OCI-LY3 (cell line): ENCODE data around the gene AHNAK.

Source experiments
- H2AFZ ChIP-seq: fragments of 200-600, 300-600 bp; shearing (Covaris generic); 2 replicates; pipeline ENCODE4 v1.6.0; 2014; ENCODE audit warnings: antibody characterized with exemption, low read depth, low read length
- H3K27ac ChIP-seq: fragments of 200-600, 300-600 bp; sonication (generic); 2 replicates; pipeline ENCODE4 v1.5.1; 2014; ENCODE audit warnings: mild to moderate bottlenecking, low read length, moderate library complexity, mixed read lengths
- H3K27me3 ChIP-seq: fragments of 200-600, 300-600 bp; sonication (generic); 2 replicates; pipeline ENCODE4 v1.6.1; 2014; ENCODE audit warnings: low read depth, low read length, mixed read lengths
- H3K36me3 ChIP-seq: fragments of 200-600, 300-600 bp; sonication (generic); replicated peaks from 2 replicates; pipeline ENCODE3; 2014; ENCODE audit warnings: low read depth, low read length, mixed read lengths
- H3K4me1 ChIP-seq: fragments of 300-600, 200-600 bp; sonication (generic); 2 replicates; pipeline ENCODE4 v1.6.1; 2014; ENCODE audit warnings: low read length, mixed read lengths
- H3K4me2 ChIP-seq: fragments of 200-600, 300-600 bp; sonication (generic); 2 replicates; pipeline ENCODE4 v1.6.1; 2014; ENCODE audit warnings: low read length, mixed read lengths
- H3K4me3 ChIP-seq: fragments of 300-600, 200-600 bp; sonication (generic); 2 replicates; pipeline ENCODE4 v1.5.1; 2014; ENCODE audit warnings: antibody characterized with exemption, mild to moderate bottlenecking, low read length, moderate library complexity
- H3K79me2 ChIP-seq: fragments of 300-600, 200-600 bp; shearing (Covaris generic); 2 replicates; pipeline ENCODE4 v1.6.1; 2014; ENCODE audit warnings: mild to moderate bottlenecking, low read length, mixed read lengths
- H3K9ac ChIP-seq: fragments of 300-600, 200-600 bp; shearing (Covaris generic); 2 replicates; pipeline ENCODE4 v1.6.0; 2014; ENCODE audit warnings: mild to moderate bottlenecking, low read length, moderate library complexity
- H3K9me3 ChIP-seq: fragments of 200-600, 300-600 bp; shearing (Covaris generic); 2 replicates; pipeline ENCODE4 v1.6.1; 2014; ENCODE audit warnings: low read length, mixed read lengths; ENCODE audit not compliant: insufficient read depth
- H4K20me1 ChIP-seq: fragments of 200-600, 300-600 bp; sonication (generic); 2 replicates; pipeline ENCODE4 v1.6.1; 2016; ENCODE audit warnings: low read length, mixed read lengths; ENCODE audit not compliant: insufficient read depth
- EZH2phosphoT487 ChIP-seq: fragments of 200-600 bp; shearing (Covaris generic); IDR thresholded peaks from 2 replicates; pipeline ENCODE4 v1.6.1; 2018; ENCODE audit warnings: antibody characterized with exemption, mixed run types, low read depth
- TF ChIP-seq, protein P1 (sequence below): fragments of 200-600, 300-600 bp; sonication (generic); IDR thresholded peaks from 2 replicates; pipeline ENCODE4 v1.5.1; 2014; ENCODE audit warnings: antibody characterized with exemption, low read length, low read depth

AHNAK gene

DNA sequence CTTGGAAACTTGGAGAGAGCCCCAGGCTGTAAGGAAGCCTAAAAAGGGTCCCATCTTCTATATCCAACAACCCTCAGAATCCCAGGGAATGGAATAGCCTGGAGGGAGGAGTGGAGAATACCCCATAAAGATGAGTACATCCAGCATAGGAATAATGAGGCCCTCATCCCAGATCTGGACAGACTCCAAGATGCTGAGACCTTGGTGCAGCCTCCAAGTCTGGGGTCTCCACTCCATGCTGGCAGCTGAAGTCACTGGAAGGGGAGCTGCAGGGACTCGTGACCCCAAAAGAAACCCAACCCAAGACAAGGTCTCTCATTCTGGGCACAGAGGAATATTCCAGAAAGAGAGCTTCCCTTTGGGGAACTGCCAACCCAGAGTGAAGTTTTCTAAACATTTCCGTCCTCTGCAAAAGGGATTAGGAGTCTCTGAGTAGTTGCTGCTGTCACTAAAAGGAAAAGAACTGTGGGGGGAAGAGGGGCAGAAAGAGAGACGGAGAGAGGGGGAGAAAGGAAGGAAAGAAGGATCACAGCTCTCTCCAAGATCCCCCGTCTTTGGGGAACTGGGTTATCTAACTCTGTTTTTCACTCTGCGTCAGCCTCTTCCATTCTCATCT lies 127.2 kb downstream of the AHNAK start:
- no peak for TF ChIP-seq EZH2phosphoT487
- TF ChIP-seq, protein P1, sequence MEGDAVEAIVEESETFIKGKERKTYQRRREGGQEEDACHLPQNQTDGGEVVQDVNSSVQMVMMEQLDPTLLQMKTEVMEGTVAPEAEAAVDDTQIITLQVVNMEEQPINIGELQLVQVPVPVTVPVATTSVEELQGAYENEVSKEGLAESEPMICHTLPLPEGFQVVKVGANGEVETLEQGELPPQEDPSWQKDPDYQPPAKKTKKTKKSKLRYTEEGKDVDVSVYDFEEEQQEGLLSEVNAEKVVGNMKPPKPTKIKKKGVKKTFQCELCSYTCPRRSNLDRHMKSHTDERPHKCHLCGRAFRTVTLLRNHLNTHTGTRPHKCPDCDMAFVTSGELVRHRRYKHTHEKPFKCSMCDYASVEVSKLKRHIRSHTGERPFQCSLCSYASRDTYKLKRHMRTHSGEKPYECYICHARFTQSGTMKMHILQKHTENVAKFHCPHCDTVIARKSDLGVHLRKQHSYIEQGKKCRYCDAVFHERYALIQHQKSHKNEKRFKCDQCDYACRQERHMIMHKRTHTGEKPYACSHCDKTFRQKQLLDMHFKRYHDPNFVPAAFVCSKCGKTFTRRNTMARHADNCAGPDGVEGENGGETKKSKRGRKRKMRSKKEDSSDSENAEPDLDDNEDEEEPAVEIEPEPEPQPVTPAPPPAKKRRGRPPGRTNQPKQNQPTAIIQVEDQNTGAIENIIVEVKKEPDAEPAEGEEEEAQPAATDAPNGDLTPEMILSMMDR = no peak
- peaks cover 4% of the 10 kb centered on the region for H3K4me1 ChIP-seq
- H3K36me3 ChIP-seq = no peaks in the 10 kb centered on the region

DNA sequence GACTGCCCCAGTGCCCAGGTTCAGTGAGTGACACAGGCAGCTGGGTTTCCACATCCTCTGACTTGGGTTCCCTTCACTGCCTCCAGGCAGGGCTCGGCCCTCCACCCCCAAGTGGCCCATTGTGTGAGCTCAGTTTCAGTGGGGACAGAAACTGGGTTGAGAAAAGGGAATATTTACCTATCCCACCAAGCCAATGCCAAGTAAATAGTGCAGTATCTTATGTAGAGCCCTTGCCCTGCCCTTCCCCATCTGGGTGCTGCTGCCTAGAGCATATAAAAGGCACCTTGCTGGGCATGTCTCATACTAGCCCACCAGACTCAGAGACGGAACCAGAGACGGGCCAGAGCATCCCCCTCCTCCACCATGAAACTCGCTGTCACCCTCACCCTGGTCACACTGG lies 127.9 kb downstream of the AHNAK start, which contains the start of gene SCGB1A1:
TSS of gene SCGB1A1 (plus strand) at position 301 of the 400 bp plus-strand sequence. CDS start at position 364, 63 bp downstream.
- peaks cover 12% of the 10 kb centered on the region for H3K27me3 ChIP-seq
- H3K79me2 ChIP-seq = no peaks in the 10 kb centered on the region
- no peak within 1 kb of the TSS for H3K9ac ChIP-seq
- H3K4me2 ChIP-seq = no peak within 1 kb of the TSS
- no peaks in the 10 kb centered on the region for H3K9me3 ChIP-seq
- TF ChIP-seq EZH2phosphoT487 = no peak
- TF ChIP-seq, protein P1 = no peak
- no peaks in the 10 kb centered on the region for H4K20me1 ChIP-seq
- H3K27ac ChIP-seq = no peak within 1 kb of the TSS
- no peak within 1 kb of the TSS for H2AFZ ChIP-seq
- H3K4me3 ChIP-seq = no peak within 1 kb of the TSS
- no peaks in the 10 kb centered on the region for H3K36me3 ChIP-seq
- peaks cover 4% of the 10 kb centered on the region for H3K4me1 ChIP-seq

More for the DNA sequence above, 127.2 kb downstream of the AHNAK start:
- no peak overlapping the region for H3K4me2 ChIP-seq
- no peaks in the 10 kb centered on the region for H3K9me3 ChIP-seq
- no peaks in the 10 kb centered on the region for H4K20me1 ChIP-seq
- H2AFZ ChIP-seq = no peak overlapping the region
- H3K79me2 ChIP-seq = no peaks in the 10 kb centered on the region
- H3K9ac ChIP-seq = no peak overlapping the region
- H3K27me3 ChIP-seq = peaks cover 16% of the 10 kb centered on the region
- no peak overlapping the region for H3K4me3 ChIP-seq
- H3K27ac ChIP-seq = no peak overlapping the region

DNA sequence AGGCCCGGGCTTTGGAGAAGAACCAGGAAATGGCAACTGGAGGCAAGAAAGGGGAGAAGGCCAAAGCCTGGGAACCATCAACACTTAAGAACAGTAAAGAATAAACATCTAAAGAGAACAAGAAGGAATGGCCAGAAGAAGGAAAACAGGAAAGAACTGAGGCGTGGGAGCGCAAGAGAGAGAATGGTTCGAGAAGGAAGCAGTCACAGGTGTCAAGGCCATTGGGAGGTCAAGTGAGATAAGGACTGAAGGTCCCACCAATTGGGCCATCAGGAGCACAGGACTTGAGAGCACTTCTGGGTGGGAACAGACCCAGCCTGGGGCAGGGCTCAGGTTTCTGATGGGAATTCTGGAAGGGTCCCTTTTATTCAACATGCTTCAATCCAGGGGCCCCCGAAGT lies 128.5 kb downstream of the AHNAK start:
- no peaks in the 10 kb centered on the region for H3K9me3 ChIP-seq
- H3K36me3 ChIP-seq = no peaks in the 10 kb centered on the region
- H3K79me2 ChIP-seq = no peaks in the 10 kb centered on the region
- H3K4me2 ChIP-seq = no peak overlapping the region
- TF ChIP-seq, protein P1 = no peak
- no peak overlapping the region for H3K9ac ChIP-seq
- no peak overlapping the region for H2AFZ ChIP-seq
- no peaks in the 10 kb centered on the region for H4K20me1 ChIP-seq
- no peak overlapping the region for H3K27ac ChIP-seq
- no peak overlapping the region for H3K4me3 ChIP-seq
- peaks cover 6% of the 10 kb centered on the region for H3K27me3 ChIP-seq
- H3K4me1 ChIP-seq = peaks cover 4% of the 10 kb centered on the region

DNA sequence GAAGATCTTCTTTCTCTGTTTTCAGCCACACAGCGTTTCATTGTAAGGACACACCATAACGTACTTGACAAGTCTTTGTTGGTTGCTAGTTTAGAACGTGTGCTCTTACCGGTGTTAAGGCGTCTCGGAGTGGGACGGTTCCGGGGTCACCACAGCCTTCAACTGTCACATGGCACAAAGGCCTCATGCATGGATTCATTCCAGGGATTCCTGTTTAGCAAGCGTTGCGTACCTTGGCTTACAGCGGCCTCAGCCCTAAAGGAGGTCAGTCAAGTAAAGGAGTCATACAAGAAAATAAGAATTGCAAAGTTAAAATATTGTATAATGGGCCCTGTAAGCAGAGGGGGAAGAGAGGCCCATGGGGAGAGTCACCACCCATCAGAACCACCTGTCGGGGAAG lies 130.0 kb downstream of the AHNAK start:
- Histone ChIP-seq H3K9ac (no peak overlapping the region), H3K9me3 (no peaks in the 10 kb centered on the region), H3K4me2 (no peak overlapping the region), H3K79me2 (no peaks in the 10 kb centered on the region), H3K4me3 (no peak overlapping the region), H4K20me1 (no peaks in the 10 kb centered on the region), H3K4me1 (peaks cover 4% of the 10 kb centered on the region), H3K27ac (no peak overlapping the region), H3K36me3 (no peaks in the 10 kb centered on the region), H2AFZ (no peak overlapping the region), H3K27me3 (0 out of 2 replicates have a peak, but pooled peaks cover 2% of the 10 kb centered on the region)
- TF ChIP-seq, protein P1 = no peak
- TF ChIP-seq EZH2phosphoT487 = no peak
